ENCODE results near the gene HNRNPD. TPM values are rescaled to one million over a fixed set of nuclear protein-coding genes. Genes with fewer than 3 reads are reported as not detected.

HNRNPD gene
- 36.9 and 40.2 TPM in 2 replicates for total RNA-seq

GRCh38 chr4:82373816-82374625, at the start of gene HNRNPD:
Gene HNRNPD, minus strand, starts transcription at chr4:82373991. Its CDS starts 313 bp downstream, at chr4:82373678.

Other genes starting within 250 kb of the HNRNPD start
- 156 and 193 TPM in 2 replicates for gene HNRNPDL, start 56.5 kb upstream of the HNRNPD start, total RNA-seq
- 33.1 and 35.6 TPM in 2 replicates for gene ENOPH1, start 56.6 kb upstream of the HNRNPD start, total RNA-seq
- 0.30 and 0.34 TPM in 2 replicates for gene TMEM150C, start 188.0 kb upstream of the HNRNPD start, total RNA-seq